Kidney (tissue), 14 donors: ENCODE measurements around the gene RHCE. TPM values are rescaled to one million over a fixed set of nuclear protein-coding genes. Genes with fewer than 3 reads are reported as not detected.
A peak's percentile ranks its signal among the peaks of the same experiment; 100 is the strongest.
"Not testable (repeated sequence)": the region's sequence is repeated elsewhere in the genome, so short reads cannot be mapped to it uniquely, and the experiment has no call there.

Experiments
- DNase-seq, 5 donors: peaks; one replicate each; pipeline ENCODE4 v3.0.0-alpha.2; 2013 to 2020
- FAIRE-seq: peaks from 2 replicates; lab custom pipeline; 2012; peaks lifted over from hg19 to GRCh38; lab: Jason Lieb, UNC
- H3K27ac ChIP-seq, 2 donors: one replicate each; pipeline ENCODE4 v1.7.0; 2013; ENCODE audit warnings: low read depth in 2 of 2, low read length in 2 of 2, inconsistent platforms in 1 of 2
- H3K27me3 ChIP-seq: one replicate; pipeline ENCODE4 v1.7.1; 2013; ENCODE audit warnings: low read length, inconsistent platforms; ENCODE audit not compliant: control insufficient read depth, insufficient read depth
- H3K36me3 ChIP-seq, 3 donors: one replicate each; pipeline versions ENCODE4 v1.7.0 to v1.7.1; 2013; ENCODE audit warnings: low read length in 3 of 3, control low read depth in 1 of 3, inconsistent platforms in 1 of 3; ENCODE audit not compliant: insufficient read depth in 3 of 3, control insufficient read depth in 2 of 3
- H3K4me1 ChIP-seq, 3 donors: one replicate each; pipeline versions ENCODE4 v1.7.0 to v1.7.1; 2013; ENCODE audit warnings: low read length in 3 of 3, inconsistent platforms in 1 of 3, low read depth in 1 of 3; ENCODE audit not compliant: control insufficient read depth in 2 of 3, insufficient read depth in 2 of 3
- H3K4me3 ChIP-seq, 3 donors: one replicate each; pipeline versions ENCODE4 v1.7.0 to v1.8.1; 2013; ENCODE audit warnings: low read length in 3 of 3, control low read depth in 1 of 3, inconsistent platforms in 1 of 3
- H3K9ac ChIP-seq, 3 donors: one replicate each; pipeline versions ENCODE4 v1.7.0 to v1.7.1; 2013; ENCODE audit warnings: low read length in 3 of 3, control low read depth in 1 of 3, inconsistent platforms in 1 of 3
- H3K9me3 ChIP-seq, 3 donors: one replicate each; pipeline versions ENCODE4 v1.7.0 to v1.7.1; 2013; ENCODE audit warnings: low read length in 3 of 3, control low read depth in 1 of 3, inconsistent platforms in 1 of 3; ENCODE audit not compliant: control insufficient read depth in 2 of 3, insufficient read depth in 1 of 3
- intact Hi-C: fragments of 100-400 bp; cut with DNase I; formaldehyde crosslinking; loops from one replicate; pipeline ENCODE4 v1.11.1; 2022
- polyA plus RNA-seq: library from polyadenylated mRNA; stranded (reverse); fragments of 350-450 nt; fragmentation: Illumina TruSeq; extraction: RNeasy Lipid Tissue Mini Kit (QIAGEN cat#74804); gene quantifications from one replicate; pipeline ENCODE4 v1.2.3, GENCODE V29; 2014; ENCODE audit warnings: low read depth, low replicate concordance; ENCODE audit not compliant: insufficient read depth
- total RNA-seq: library from RNA; stranded (reverse); fragmentation: NEBNext Ultra II Directional; extraction: Animal tissue kit (Norgen Biotek cat#: 25700); gene quantifications from one replicate; pipeline ENCODE4 v1.2.1, GENCODE V29; 2021
- TF ChIP-seq, protein P1 (sequence below): IDR thresholded peaks from 3 replicates; pipeline ENCODE4 v1.5.1; 2012; ENCODE audit warnings: mild to moderate bottlenecking, moderate library complexity, borderline replicate concordance; ENCODE audit not compliant: insufficient read depth; ENCODE audit errors: extremely low read depth
- donor health status: control.
- donor health status: control.
- donor health status: control.
- donor health status: control.
- donor health status: control.
- donor health status: DM: yes; HTN: yes; CAD: no.
- donor health status: Normal renal cell carcinoma (clear cell type).

Gene RHCE
- total and polyA plus RNA-seq, 2 donors from 2014 or later = 0.44 to 1.3 TPM

DNA sequence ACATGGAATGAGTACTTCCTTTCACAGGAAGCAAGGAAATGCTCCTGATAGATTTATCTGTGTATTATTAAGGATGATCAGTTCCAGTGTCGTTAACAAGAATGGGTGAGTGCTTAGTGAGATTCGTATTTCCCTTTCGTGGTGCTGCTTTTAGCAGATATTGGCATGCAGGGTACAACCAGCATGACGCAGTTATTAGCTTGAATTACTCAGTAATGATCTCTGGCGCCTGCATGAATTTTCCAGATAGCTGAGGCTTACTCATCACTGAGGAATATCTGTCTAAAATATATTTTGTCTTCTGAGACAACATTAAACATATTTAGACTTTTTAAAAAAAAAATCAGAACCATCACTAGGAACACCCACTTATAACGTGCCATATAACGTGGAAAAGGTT lies 48.9 kb downstream of the RHCE start:
- intact Hi-C loops, H3K27ac ChIP-seq, H3K4me3 ChIP-seq, FAIRE-seq, H3K4me1 ChIP-seq, DNase-seq, H3K9ac ChIP-seq, H3K27me3 ChIP-seq, H3K9me3 ChIP-seq, H3K36me3 ChIP-seq: not testable (repeated sequence)

- H3K9ac ChIP-seq, H3K27me3 ChIP-seq, H3K9me3 ChIP-seq, FAIRE-seq, H3K36me3 ChIP-seq, intact Hi-C loops, DNase-seq, H3K4me3 ChIP-seq, H3K4me1 ChIP-seq, H3K27ac ChIP-seq: not testable (repeated sequence)
Observed at GRCh38 chr1:25369691-25370271, 50.8 kb downstream of the RHCE start.

DNA sequence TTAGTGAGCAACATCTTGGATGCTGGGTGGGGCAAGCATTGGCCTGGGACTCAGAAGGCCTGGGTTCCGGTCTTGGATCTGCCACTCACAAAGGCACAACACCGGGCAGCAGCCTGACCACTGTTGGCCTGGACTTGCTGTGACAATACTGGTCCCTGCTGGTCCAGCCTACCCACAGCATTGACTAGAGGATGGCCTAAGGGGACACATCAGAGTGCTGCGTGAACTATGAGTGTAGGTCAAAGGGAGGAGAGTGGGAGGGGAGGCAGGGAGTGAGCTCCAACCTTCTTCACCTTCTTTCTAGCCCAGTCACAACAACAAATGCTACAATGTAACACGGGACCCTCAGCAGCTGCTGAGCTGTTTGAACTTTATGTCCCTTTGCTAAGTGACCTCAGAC lies 51.4 kb downstream of the RHCE start:
- FAIRE-seq = no peak
- H3K4me1 ChIP-seq = no peaks in the 10 kb centered on the region
- H3K27ac ChIP-seq = no peak overlapping the region
- H3K27me3 ChIP-seq = no peaks in the 10 kb centered on the region
- H3K36me3 ChIP-seq = no peaks in the 10 kb centered on the region
- no peak overlapping the region for H3K4me3 ChIP-seq
- TF ChIP-seq, protein P1, sequence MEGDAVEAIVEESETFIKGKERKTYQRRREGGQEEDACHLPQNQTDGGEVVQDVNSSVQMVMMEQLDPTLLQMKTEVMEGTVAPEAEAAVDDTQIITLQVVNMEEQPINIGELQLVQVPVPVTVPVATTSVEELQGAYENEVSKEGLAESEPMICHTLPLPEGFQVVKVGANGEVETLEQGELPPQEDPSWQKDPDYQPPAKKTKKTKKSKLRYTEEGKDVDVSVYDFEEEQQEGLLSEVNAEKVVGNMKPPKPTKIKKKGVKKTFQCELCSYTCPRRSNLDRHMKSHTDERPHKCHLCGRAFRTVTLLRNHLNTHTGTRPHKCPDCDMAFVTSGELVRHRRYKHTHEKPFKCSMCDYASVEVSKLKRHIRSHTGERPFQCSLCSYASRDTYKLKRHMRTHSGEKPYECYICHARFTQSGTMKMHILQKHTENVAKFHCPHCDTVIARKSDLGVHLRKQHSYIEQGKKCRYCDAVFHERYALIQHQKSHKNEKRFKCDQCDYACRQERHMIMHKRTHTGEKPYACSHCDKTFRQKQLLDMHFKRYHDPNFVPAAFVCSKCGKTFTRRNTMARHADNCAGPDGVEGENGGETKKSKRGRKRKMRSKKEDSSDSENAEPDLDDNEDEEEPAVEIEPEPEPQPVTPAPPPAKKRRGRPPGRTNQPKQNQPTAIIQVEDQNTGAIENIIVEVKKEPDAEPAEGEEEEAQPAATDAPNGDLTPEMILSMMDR = no peak
- H3K9ac ChIP-seq = no peak overlapping the region
- intact Hi-C loops = no loop called here
- no peaks in the 10 kb centered on the region for H3K9me3 ChIP-seq
- DNase-seq = peak in 3 of 5 donors; percentile 7 to 28 (median 11)

- FAIRE-seq, intact Hi-C loops, DNase-seq: not testable (repeated sequence)
Observed at GRCh38 chr1:25362634-25363559, 57.7 kb downstream of the RHCE start.

DNA sequence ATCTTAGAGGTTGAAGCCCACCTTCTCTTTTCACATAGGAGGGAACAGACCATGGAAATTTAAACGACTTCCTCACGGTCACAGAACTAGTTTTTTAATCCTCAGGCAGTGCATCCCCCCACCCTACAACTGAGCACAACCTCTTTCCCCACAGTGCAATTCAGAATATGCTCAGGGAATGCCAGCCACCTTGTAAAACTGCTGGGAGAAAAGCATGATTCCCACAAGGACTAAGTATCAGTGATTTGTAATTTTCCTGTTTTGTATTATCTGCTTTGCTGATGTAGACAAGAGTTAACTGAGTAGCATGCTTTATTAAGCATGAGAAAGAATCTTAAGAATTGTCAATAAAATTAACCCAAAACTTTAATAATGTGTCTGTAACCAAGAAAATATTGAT lies 58.7 kb downstream of the RHCE start:
- intact Hi-C loops = no loop called here
- H3K9me3 ChIP-seq = no peaks in the 10 kb centered on the region
- H3K27me3 ChIP-seq = no peaks in the 10 kb centered on the region
- no peak for FAIRE-seq
- peaks cover 0 to 15% (median 4%) of the 10 kb centered on the region in 3 donors for H3K36me3 ChIP-seq
- H3K4me3 ChIP-seq = no peak overlapping the region
- H3K9ac ChIP-seq = no peak overlapping the region
- TF ChIP-seq, protein P1 = no peak
- peak in 1 of 5 donors; percentile 9 for DNase-seq
- peaks cover 0 to 2% (median 0%) of the 10 kb centered on the region in 3 donors for H3K4me1 ChIP-seq
- no peak overlapping the region for H3K27ac ChIP-seq

More at GRCh38 chr1:25362634-25363559, 57.7 kb downstream of the RHCE start:
- H3K9ac ChIP-seq, H3K27me3 ChIP-seq, H3K4me3 ChIP-seq, H3K4me1 ChIP-seq, H3K27ac ChIP-seq, H3K9me3 ChIP-seq: not testable (repeated sequence)
- H3K36me3 ChIP-seq = peaks cover 0 to 15% (median 4%) of the 10 kb centered on the region in 3 donors
